DMS53 (cell line): ENCODE measurements around the gene C1QTNF12.

Source experiments
- DNase-seq: peaks from one replicate; lab custom pipeline; 2025; lab: John Stamatoyannopoulos, UW

The C1QTNF12 gene

GRCh38 chr1:1213345-1214265 is 32.9 kb downstream of the C1QTNF12 start, which contains the start of gene TNFRSF4:
TNFRSF4 (minus strand) TSS chr1:1214153; CDS start chr1:1214127, 26 bp downstream.
- DNase-seq = peak; percentile 55

GRCh38 chr1:1212780-1213344 is 33.7 kb downstream of the C1QTNF12 start:
- DNase-seq = peak; percentile 66

- no peak for DNase-seq
Measured at GRCh38 chr1:1211541-1212441, 34.7 kb downstream of the C1QTNF12 start.

GRCh38 chr1:1210726-1211540 is 35.6 kb downstream of the C1QTNF12 start:
- no peak for DNase-seq

- peak; percentile 42 for DNase-seq
Measured at GRCh38 chr1:1208713-1209433, 37.6 kb downstream of the C1QTNF12 start.

GRCh38 chr1:1207571-1207892 is 39.0 kb downstream of the C1QTNF12 start:
- DNase-seq = peak; percentile 39

GRCh38 chr1:1206966-1207531 is 39.5 kb downstream of the C1QTNF12 start:
- DNase-seq = peak; percentile 37

GRCh38 chr1:1206376-1206965 is 40.1 kb downstream of the C1QTNF12 start, which contains the start of gene TNFRSF18:
TNFRSF18 (minus strand) TSS chr1:1206592; CDS start chr1:1206571, 21 bp downstream.
- peak; percentile 77 for DNase-seq

- peak; percentile 32 for DNase-seq
Measured at GRCh38 chr1:1205769-1206375, 40.6 kb downstream of the C1QTNF12 start.

- no peak for DNase-seq
Measured at GRCh38 chr1:1204998-1205768, 41.3 kb downstream of the C1QTNF12 start.

GRCh38 chr1:1204425-1204920 is 42.0 kb downstream of the C1QTNF12 start:
- DNase-seq = no peak

GRCh38 chr1:1203561-1204424 is 42.7 kb downstream of the C1QTNF12 start:
- DNase-seq = no peak

- DNase-seq = no peak
Measured at GRCh38 chr1:1202831-1203560, 43.5 kb downstream of the C1QTNF12 start.

GRCh38 chr1:1200876-1201810 is 45.4 kb downstream of the C1QTNF12 start:
- peak; percentile 75 for DNase-seq

- DNase-seq = peak; percentile 37
Measured at GRCh38 chr1:1199961-1200875, 46.3 kb downstream of the C1QTNF12 start.
